HG03571 (cell line): ENCODE data around the gene ADGRB2.

Experiments
- ATAC-seq: cut with Tn5 transposase; IDR thresholded peaks from one replicate; pipeline ENCODE4 v1.9.1; 2021; ENCODE audit not compliant: unreplicated experiment

The ADGRB2 gene, protein sequence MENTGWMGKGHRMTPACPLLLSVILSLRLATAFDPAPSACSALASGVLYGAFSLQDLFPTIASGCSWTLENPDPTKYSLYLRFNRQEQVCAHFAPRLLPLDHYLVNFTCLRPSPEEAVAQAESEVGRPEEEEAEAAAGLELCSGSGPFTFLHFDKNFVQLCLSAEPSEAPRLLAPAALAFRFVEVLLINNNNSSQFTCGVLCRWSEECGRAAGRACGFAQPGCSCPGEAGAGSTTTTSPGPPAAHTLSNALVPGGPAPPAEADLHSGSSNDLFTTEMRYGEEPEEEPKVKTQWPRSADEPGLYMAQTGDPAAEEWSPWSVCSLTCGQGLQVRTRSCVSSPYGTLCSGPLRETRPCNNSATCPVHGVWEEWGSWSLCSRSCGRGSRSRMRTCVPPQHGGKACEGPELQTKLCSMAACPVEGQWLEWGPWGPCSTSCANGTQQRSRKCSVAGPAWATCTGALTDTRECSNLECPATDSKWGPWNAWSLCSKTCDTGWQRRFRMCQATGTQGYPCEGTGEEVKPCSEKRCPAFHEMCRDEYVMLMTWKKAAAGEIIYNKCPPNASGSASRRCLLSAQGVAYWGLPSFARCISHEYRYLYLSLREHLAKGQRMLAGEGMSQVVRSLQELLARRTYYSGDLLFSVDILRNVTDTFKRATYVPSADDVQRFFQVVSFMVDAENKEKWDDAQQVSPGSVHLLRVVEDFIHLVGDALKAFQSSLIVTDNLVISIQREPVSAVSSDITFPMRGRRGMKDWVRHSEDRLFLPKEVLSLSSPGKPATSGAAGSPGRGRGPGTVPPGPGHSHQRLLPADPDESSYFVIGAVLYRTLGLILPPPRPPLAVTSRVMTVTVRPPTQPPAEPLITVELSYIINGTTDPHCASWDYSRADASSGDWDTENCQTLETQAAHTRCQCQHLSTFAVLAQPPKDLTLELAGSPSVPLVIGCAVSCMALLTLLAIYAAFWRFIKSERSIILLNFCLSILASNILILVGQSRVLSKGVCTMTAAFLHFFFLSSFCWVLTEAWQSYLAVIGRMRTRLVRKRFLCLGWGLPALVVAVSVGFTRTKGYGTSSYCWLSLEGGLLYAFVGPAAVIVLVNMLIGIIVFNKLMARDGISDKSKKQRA (N-terminal part only)

DNA sequence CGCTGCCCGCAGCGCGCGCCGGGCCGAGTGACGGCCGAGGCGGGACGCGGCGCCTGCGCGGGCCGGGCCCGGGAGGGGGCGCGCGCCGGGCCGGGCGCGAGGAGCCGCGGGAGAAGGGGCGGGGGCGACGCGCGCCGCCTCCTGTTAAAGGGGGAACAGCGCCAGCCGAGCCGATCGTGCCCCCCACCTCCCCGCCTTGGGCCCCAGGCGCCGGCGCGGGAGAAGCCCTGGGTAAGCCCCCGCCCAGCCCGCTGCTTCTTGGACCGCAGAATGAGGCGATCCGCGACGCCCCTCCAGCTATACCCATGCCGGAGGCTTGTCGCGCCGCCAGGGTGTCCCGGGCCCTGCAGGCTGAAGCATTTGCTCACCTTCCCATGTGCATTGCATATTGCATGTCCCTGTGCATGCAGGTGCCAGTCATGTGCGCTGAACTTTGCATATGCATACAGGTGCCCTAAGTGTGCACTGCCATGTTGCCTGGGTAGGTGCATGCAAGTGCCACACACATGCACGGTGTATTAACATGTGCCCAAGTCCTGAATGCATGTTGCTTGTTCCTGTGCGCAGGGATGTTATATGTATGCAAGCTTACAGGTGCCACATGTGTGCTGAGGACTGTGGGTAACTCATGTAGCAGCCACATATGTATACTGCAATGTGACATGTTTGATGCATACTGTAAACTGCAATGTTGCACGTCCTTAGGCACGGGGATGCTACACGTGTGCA, at the start of gene ADGRB2:
ADGRB2 (minus strand) TSS at position 29 of the 729 bp plus-strand sequence. CDS start 7,119 bp downstream, outside the sequence.
- no peak for ATAC-seq

DNA sequence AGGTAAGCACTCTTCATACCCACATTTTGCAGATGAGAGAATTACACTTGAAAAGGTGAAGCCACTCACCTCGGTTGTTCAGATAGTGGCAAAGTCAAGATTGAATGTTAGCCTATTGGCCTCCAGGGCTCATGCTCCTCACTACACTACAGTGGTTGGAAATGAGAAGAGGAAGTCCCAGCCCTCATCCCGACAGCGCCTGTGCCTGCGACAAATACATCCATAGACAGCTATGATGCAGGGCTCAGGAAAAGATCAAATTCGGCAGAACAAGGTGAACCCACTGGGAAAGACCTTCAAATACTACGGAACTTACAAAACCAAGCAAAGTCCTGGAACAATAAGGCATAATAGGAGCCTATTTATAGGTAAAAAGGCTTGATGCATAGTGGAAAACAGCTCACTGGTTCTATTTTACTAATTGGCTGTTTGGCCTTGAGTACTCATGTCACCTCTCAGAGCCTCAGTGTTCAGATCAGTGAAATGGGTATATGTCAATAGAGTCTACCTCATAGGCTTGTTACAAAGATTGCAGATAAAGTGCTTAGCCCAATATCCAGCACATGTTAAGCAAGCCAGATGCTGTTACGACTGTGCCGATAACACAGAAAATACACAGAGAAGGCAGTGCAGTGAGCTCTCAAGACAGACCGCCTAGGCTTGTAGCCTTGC, 48.2 kb upstream of the ADGRB2 start:
- ATAC-seq = no peak

DNA sequence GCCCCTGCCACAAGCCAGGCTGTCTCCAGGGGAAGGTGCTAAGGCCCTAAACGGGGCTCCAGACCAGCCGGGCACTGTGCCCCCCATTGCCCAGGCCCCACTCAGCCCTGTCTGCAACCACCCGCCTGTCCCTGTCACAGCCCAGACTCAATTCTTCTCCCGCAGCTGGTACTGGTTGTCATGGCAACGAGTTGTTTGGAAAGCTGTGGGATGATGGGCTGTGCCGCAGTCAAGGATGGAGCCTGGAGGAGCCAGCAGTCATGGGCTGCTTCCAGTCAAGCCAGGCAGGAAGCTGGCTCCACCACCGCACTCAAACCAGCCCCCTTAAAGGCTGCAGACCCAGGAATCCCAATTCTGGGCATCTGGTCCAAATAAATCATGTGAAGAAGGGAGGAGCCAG, 47.5 kb upstream of the ADGRB2 start:
- ATAC-seq = no peak

DNA sequence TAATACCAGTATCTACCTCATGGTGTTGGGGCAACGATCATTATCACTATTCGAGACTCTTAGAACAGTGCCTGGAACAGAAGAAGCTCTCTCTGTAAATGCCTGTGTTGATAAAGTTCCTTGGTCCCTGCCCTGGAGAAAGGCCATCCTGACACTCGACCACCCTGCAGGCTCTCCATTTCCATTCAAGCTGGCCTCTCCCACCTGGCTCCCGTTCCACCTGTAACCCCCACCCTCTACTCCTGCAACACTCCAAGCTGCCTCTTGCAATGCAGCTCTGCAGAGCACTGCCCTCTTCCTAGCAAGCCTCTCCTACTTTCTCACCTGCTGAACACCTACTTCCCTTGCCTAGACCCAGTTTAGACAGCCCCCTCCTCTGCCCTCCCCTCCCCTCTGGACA, 45.6 kb upstream of the ADGRB2 start:
- no peak for ATAC-seq

DNA sequence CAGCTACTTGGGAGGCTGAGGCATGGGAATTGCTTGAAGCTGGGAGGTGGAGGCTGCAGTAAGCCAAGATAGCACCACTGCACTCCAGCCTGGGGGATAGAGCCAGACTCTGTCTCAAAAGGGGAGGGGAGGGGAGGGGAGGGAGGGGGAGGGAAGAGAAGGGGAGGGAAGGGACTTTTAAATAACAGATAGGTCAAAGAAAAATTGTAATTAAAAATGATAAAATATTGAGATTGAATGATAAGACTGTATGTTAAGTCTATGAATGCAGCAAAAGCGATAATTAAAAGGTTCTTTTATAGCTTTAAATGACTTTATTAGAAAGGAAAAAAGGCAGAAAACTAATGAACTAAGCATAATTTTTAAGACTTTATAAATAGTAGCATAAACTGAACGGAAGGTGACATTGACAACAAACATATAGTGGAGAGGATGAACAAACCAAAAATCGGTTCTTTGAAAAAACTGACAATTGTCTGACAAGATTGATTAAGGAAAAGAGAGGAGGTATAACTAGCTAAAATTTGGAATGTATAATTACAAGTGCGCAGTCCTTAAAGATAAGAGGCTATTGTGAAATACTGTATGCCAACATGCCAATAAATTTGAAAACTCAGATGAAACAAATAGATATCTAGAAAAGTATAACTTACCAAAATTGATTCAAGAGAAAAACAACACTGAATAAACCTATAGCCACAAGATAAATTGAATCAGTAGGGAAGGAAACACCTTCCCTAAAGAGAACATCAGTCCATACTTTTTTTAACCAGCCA, 43.3 kb upstream of the ADGRB2 start:
- no peak for ATAC-seq

DNA sequence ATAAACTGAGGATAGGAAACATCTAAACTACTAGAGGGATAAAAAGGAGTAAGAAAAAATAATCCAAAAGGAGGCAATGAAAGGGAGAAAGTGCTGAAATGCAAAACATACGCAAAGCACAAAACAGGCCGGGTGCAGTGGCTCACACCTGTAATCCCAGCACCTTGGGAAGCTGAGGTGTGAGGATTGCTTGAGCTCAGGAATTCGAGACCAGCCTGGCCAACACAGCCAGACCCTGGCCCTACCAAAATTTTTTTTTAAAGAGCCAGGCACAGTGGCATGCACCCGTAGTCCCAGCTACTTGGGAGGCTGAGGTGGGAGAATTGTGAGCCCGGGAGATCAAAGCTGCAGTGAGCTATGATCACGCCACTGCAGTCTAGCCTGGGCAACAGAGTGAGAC, 41.2 kb upstream of the ADGRB2 start:
- ATAC-seq = no peak

DNA sequence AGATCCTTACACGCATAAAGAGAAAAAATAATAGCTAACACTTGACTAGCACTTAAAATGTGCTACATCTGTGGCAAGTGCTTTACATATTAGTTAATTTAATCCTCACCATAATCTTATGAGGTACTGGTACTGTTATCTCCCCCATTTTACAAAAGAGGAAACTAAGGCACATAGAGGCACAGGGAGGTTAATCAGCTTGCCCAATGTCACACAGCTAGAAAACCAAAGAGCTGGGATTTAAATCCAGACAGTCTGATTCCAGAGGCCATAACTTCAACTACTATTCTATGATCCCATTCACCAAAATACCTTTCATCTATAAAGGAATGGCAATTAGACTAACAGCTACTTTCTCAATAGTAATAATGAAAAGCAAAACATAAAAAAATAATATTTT, 40.0 kb upstream of the ADGRB2 start:
- ATAC-seq = no peak

DNA sequence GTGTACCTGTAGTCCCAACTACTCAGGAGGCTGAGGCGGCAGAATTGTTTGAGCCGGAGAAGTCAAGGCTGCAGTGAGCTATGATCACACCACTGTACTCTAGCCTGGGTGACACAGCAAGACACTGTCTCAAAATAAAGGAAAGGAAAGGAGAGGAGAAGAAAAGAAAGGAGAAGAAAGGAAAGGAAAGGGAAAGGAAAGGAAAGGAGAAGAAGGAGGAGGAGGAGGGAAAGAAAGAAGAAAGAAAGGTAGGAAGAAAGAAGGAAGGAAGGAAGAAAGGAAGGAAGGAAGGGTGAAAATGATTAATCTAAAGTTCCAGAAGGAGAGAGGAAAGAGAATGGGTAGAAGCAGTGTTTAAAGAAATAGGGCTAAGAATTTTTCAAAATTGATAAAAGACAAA, 39.5 kb upstream of the ADGRB2 start:
- no peak for ATAC-seq

DNA sequence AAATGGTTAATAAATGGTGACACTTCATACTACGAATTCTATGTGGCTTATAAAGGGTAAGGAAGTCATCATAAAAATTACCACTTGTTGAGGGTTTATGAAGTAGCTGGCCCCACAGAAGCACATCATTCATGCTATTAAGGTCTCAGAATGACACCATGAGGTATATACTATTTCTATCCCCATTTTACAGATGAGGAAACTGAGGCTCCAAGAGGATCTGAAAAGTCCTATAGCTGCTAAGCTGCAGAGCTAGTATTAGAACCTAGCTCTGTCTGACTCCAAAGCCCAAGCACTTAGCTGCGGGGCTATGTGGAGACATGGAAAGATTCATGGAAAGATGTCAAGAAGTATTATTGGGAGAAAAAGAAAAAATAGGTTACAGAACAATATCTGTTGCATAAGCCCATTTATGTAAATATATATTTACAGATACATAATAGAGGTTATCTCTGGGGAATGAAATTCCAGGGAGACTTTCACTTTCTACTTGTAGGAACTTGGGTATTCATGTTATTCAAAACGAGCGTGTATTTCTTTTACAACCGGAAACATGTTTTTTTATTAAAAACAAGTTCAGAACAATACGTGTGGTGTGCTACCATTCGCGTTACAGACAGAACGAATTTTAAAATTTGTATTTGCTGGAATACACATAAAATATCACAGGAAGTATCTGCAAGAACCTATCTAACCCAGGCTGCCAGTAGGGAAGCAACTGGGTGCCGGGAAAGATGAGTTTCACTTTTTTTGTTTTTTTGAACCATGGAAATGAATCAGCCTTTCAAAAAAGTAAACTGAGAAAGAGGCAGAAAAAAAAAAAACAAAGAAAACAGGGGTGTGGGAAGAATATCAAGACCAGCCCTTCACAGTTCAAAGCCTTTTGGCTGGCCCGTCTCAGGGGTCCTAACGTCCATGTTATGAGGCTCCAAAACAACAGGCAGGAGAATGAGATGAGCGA, 38.3 kb upstream of the ADGRB2 start:
- no peak for ATAC-seq

DNA sequence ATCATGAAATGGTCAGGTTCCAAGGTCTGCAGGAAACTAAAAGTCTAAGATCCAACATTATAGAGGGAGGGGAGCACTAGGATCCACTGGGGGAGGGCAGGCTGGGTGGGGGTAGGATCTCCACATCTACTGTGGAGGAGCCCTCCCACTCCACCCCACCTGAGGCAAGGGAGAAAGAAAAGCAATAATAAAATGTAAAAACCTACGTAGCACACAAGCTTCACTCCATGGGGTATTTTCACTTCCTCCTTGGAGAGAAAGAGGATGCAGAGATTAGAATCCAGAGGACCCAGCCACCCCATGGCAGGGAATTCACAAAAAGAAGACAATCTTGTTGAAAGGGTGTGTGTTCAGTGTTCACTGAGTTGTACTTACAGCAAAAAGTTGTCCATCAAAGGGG, 37.3 kb upstream of the ADGRB2 start:
- no peak for ATAC-seq

DNA sequence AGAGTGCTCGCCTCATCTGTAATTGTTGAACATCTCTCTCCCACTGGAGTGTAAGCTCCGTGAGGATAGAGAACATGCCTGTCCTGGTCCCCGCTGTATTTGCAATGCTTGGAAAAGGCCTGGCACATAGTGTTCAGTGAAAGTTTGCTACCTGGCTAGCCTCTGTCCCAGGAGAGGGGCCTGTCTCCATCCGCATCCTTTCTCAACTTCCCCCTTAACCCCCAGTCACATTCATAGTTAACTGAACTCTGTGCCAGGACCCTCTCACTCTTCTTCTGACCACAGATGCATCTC, 36.5 kb upstream of the ADGRB2 start:
- no peak for ATAC-seq

DNA sequence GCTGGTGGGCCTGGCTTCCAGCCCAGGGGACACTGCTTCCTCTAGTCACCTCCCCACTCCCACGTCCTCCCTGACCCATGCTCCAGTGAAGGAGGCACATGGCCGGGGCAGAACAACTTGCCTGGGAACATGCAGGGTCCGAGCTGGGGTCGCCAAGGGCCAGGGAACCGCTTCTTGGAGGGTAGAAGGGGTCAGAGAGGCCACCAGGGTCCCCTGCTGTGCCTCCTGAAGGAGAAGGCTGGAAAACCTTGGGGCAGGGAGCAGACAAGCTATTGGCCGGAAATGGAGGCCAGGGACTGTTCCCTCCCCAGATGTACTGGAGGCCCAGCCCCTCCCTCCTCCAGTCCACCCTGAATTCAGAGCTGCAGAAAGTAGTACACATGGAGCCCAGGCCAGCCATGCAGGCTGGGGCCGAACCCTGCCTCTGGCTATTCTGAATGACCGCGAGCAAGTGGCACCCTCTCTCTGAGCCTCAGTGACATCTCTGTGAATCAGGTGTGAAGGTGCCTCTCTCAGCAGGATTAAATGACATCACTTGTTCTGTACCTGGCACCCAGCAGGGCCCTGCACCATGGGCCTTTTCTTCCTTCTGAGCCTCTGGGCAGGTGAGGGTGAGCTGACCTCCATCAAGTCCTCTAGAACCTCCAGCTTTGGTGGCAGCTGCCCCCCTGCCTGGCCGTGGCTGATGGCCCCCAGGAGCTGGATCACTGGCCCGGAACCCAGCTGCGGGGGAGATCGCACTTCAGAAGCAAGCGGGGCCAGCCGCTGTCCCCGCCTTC, 35.9 kb upstream of the ADGRB2 start:
- ATAC-seq = no peak

DNA sequence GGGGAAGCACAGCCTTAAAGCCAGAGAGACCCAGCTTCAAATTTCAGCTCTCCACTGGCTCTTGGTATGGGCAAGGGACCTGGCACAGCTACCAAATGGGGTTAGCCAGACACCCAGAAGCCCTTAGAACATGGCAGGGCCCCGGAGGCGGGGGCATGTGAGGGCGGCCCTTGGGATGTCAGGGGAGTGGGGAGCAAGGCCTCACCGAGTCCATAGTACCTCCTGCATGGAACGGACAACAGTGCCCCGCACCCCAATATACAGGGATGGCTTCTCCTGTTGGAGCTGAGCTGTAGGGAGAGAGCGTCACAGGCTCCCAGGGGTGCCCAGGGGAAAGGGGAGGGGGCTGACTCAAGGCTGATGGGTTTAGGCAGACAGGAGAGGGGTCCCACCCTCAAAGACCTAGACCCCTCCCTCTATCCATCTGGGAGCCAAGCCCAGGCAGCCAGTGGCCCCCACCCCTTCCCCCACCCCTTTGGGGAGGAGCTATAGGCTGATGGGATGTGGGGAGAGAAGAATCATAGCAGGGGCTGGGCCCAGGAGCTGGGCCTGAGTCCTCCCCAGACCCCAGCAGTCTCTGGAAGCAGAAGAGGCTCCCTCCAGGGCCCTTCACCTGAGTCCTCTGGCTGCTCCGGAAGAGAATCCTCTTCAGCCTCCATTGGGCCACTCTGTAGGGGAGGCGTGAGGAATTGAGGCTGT, 35.2 kb upstream of the ADGRB2 start:
- ATAC-seq = no peak

DNA sequence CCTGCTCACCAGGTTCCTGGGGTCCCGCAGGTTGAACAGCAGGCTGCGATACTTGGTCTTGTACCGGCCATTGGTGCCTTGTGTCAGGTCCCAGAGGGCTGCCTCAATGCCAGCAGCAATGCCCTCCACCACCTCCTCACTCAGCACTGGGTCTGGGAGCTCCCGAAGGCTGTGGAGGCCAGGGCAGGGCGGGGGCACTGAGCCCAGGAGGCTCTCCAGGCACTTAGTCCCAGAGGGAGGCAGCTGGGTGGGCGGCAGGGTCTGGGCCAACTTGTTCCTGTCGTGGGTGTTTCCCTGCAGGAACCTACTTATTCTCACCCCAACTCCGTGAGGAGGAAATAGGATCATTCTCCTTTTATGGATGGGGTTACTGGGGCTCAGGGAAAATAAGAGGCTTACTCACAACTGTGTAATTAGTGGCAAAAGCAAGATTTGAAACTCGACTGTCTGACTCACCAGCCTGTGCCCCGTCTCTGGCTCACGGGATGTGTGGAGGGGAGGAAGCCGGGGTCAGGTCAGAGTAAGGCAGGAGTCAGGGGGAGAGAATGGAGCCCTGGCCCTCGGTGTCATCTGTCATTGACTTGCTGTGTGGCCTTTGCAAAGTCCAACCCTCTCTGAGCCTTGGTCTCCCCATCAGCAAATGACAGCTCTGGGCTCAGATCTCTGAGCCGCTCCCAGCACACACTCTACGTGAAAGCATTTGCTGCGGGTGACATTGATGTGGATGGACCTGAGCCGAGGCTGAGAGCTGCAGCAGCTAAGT, 34.5 kb upstream of the ADGRB2 start:
- ATAC-seq = no peak

DNA sequence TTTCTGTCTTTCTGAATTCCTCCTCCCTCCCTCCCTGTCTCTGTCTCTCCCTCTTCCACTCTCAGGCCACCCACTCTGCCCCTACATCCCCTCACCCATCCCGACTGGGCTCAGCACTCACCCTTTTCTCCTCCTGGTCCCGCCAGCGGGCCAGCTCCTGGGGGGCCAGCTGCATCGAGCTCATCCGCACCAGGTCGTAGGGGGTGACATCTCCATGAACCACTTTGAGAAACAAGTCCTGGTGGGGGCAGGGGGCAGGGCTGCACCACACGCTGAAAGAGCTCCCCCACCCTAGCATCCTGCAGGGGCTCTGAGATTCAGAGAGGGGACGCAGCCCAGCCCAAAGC, 33.9 kb upstream of the ADGRB2 start:
- no peak for ATAC-seq

DNA sequence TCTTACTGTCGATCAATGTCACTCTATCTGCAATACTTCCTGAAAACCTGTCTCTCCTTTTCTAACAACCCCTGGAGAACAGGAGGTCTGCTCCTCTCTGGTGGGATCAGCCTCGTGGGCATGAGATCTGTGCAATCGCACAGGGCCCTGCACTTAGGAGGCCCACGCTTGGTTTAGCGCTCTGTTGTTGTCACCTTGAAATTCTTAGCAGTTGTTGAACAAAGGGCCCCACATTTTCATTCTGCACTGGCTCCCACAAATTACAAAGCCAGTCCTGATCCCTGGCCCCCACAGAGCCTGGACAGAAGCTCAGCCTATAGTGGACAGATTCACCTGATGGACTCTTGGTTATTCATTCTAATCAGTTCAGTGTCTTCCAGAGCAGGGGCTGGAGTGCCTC, 33.1 kb upstream of the ADGRB2 start:
- no peak for ATAC-seq

DNA sequence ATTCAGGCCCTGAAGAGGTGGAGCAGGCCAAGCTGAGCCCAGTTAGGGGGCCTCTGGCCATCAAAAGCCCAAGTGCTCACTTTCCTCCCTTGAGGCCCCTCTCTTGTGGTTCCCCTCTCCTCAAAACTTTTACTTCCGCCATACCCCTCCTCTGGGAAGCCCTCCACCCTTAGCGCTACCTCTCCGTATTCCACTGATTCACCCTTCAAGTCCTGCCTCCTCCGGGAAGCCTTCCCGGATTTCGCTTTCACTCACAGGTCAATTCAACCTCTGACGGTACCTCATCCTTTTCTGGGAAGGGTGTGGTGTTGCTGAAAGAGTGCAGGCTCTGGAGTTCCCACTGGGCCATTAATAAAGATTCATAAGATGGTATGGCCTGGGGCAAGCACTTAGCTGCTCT, 32.6 kb upstream of the ADGRB2 start:
- no peak for ATAC-seq
